Endothelial cell of umbilical vein (primary cell): ENCODE data around the gene TSPAN18. TPM values are rescaled to one million over a fixed set of nuclear protein-coding genes. Genes with fewer than 3 reads are reported as not detected.

ENCODE experiments used
- BruUV-seq: library from RNA; stranded (reverse); fragments of 400-500 nt; replicated peaks from 2 replicates; lab custom pipeline; 2021; lab: Mats Ljungman, UMichigan
- CTCF ChIA-PET: fragments of 300-600, 350-600 bp; sonication (Branson Sonifier 250); formaldehyde crosslinking; loops from one replicate; lab custom pipeline; 2021; ENCODE audit warnings: antibody characterized with exemption, inconsistent platforms; lab: Charles Lee
- POLR2A ChIA-PET: fragments of 300-600, 350-600 bp; sonication (Branson Sonifier 250); formaldehyde crosslinking; loops from one replicate; lab custom pipeline; 2021; ENCODE audit warnings: antibody characterized with exemption, inconsistent platforms; lab: Charles Lee
- DNase-seq: peaks from one replicate; pipeline ENCODE4 v3.0.0-alpha.2; 2011; ENCODE audit warnings: low read depth, low spot score
- FAIRE-seq: peaks from 2 replicates; lab custom pipeline; 2011; peaks lifted over from hg19 to GRCh38; lab: Jason Lieb, UNC
- H2AFZ ChIP-seq: 2 replicates; pipeline ENCODE4 v1.6.0; 2012; ENCODE audit warnings: low read depth, low read length, control low read depth, inconsistent platforms
- H3K27ac ChIP-seq: 2 replicates; pipeline ENCODE4 v1.5.1; 2011; ENCODE audit warnings: low read depth, mild to moderate bottlenecking, control low read depth, low read length, moderate library complexity; ENCODE audit not compliant: insufficient read depth
- H3K27me3 ChIP-seq, 2 experiments: 2 replicates each; pipeline versions ENCODE4 v1.6.0 to v1.6.1; 2011; ENCODE audit warnings: low read length in 2 of 2, mixed read lengths in 1 of 2; ENCODE audit not compliant: control insufficient read depth in 2 of 2, insufficient read depth in 2 of 2
- H3K36me3 ChIP-seq, 2 experiments: 2 replicates in 1 of 2; 3 replicates in 1 of 2; pipeline ENCODE4 v1.5.1; 2011; ENCODE audit warnings: low read length in 2 of 2, mild to moderate bottlenecking in 1 of 2, moderate library complexity in 1 of 2; ENCODE audit not compliant: control insufficient read depth in 2 of 2, insufficient read depth in 2 of 2; ENCODE audit errors: extremely low read depth in 1 of 2
- H3K4me1 ChIP-seq: 3 replicates; pipeline ENCODE4 v1.5.1; 2011; ENCODE audit warnings: mild to moderate bottlenecking, low read length; ENCODE audit not compliant: control insufficient read depth, insufficient read depth; ENCODE audit errors: extremely low read depth
- H3K4me2 ChIP-seq: 2 replicates; pipeline ENCODE4 v1.6.1; 2011; ENCODE audit warnings: low read length, control low read depth, mixed read lengths; ENCODE audit not compliant: insufficient read depth
- H3K4me3 ChIP-seq, 3 experiments: fragments of 200-600 bp in 1 of 3; sonication (generic), shearing (Covaris generic) in 1 of 3; replicated peaks in 1 of 3; 2 replicates each; pipeline ENCODE4 v1.5.1; 2011 to 2016; ENCODE audit warnings: control low read depth in 3 of 3, low read length in 3 of 3, mild to moderate bottlenecking in 2 of 3, inconsistent platforms in 1 of 3, low read depth in 1 of 3, moderate library complexity in 1 of 3; ENCODE audit not compliant: insufficient read depth in 1 of 3
- H3K79me2 ChIP-seq: 2 replicates; pipeline ENCODE4 v1.6.0; 2012; ENCODE audit warnings: low read length, inconsistent platforms; ENCODE audit not compliant: control insufficient read depth, insufficient read depth
- H3K9ac ChIP-seq: replicated peaks from 2 replicates; pipeline ENCODE3; 2011; ENCODE audit warnings: low read length, control low read depth; ENCODE audit not compliant: insufficient read depth; ENCODE audit errors: extremely low read depth
- H3K9me1 ChIP-seq: replicated peaks from 3 replicates; pipeline ENCODE4 v1.6.0; 2011; ENCODE audit warnings: mild to moderate bottlenecking, low read length; ENCODE audit not compliant: control insufficient read depth, insufficient read depth; ENCODE audit errors: extremely low read depth
- H3K9me3 ChIP-seq: replicated peaks from 2 replicates; pipeline ENCODE4 v1.5.1; 2012; ENCODE audit warnings: low read length, inconsistent platforms; ENCODE audit not compliant: control insufficient read depth, insufficient read depth
- H4K20me1 ChIP-seq: replicated peaks from 2 replicates; pipeline ENCODE3; 2011; ENCODE audit warnings: mild to moderate bottlenecking, low read length; ENCODE audit not compliant: control insufficient read depth, insufficient read depth; ENCODE audit errors: extremely low read depth
- EZH2 ChIP-seq: IDR thresholded peaks from 2 replicates; pipeline ENCODE4 v1.6.1; 2012; ENCODE audit warnings: borderline replicate concordance, low read depth, mild to moderate bottlenecking, moderate library complexity, low read length, inconsistent platforms; ENCODE audit not compliant: severe bottlenecking
- FOS ChIP-seq: IDR thresholded peaks from 2 replicates; pipeline ENCODE4 v1.6.1; 2011; ENCODE audit warnings: mild to moderate bottlenecking, low read length, moderate library complexity, borderline replicate concordance; ENCODE audit not compliant: insufficient read depth
- GATA2 ChIP-seq: IDR thresholded peaks from 2 replicates; pipeline ENCODE4 v1.7.0; 2011; ENCODE audit warnings: low read depth, mild to moderate bottlenecking, moderate library complexity, mixed read lengths, low read length; ENCODE audit not compliant: insufficient read length, insufficient read depth
- JUN ChIP-seq: IDR thresholded peaks from 2 replicates; pipeline ENCODE4 v1.6.1; 2011; ENCODE audit warnings: borderline replicate concordance, low read depth; ENCODE audit not compliant: insufficient read length, insufficient read depth
- MYC ChIP-seq: IDR thresholded peaks from one replicate; pipeline ENCODE4 v1.6.1; 2011; ENCODE audit warnings: mild to moderate bottlenecking, low read depth, low read length
- POLR2A ChIP-seq: IDR thresholded peaks from 2 replicates; pipeline ENCODE4 v1.6.1; 2012; ENCODE audit warnings: low read depth, mild to moderate bottlenecking, control low read depth, low read length
- POLR2AphosphoS5 ChIP-seq: IDR thresholded peaks from 2 replicates; pipeline ENCODE4 v1.6.1; 2012; ENCODE audit warnings: low read depth, mild to moderate bottlenecking, control low read depth, low read length, moderate library complexity; ENCODE audit not compliant: insufficient read depth
- dilution Hi-C: fragments of 300-500 bp; cut with MboI; formaldehyde crosslinking; loops from one replicate; pipeline ENCODE4 v1.15.0; 2019; ENCODE audit warnings: low sequenced_read_pairs; ENCODE audit not compliant: extremely low pct_ligation_motif_present
- intact Hi-C: fragments of 100-400 bp; cut with micrococcal nuclease; formaldehyde crosslinking; loops from one replicate; pipeline ENCODE4 v1.10.0; 2022
- polyA plus RNA-seq, 4 experiments: library from polyadenylated mRNA; depleted of rRNA in 3 of 4; stranded (reverse) in 3 of 4; unstranded in 1 of 4; fragments of >200 nt; gene quantifications; 2 replicates each; pipeline versions ENCODE4 v1.2.1 to v1.2.3, GENCODE V29; 2011 to 2012; ENCODE audit warnings: missing spikeins in 1 of 4
- total RNA-seq: library from RNA; stranded (reverse); gene quantifications from 2 replicates; pipeline ENCODE4 v1.2.3, GENCODE V29; 2021
- TF ChIP-seq, protein P1 (sequence below): IDR thresholded peaks from 2 replicates; pipeline ENCODE4 v1.6.1; 2011; ENCODE audit not compliant: insufficient read depth, insufficient read length
- TF ChIP-seq, protein P2 (sequence below), 2 donors: IDR thresholded peaks; 1 replicate in 1 of 2; 2 replicates in 1 of 2; pipeline ENCODE4 v1.5.1; 2011; ENCODE audit warnings: low read length in 2 of 2, mild to moderate bottlenecking in 2 of 2, moderate library complexity in 2 of 2, control low read depth in 1 of 2, inconsistent platforms in 1 of 2, low read depth in 1 of 2; ENCODE audit not compliant: insufficient read depth in 1 of 2; ENCODE audit errors: extremely low read depth in 1 of 2

Gene TSPAN18
- total and polyA plus RNA-seq, 2 donors (not counting 3 experiments of a cell fraction or from before 2014, with no cell fraction given): 32.2 to 118 TPM

DNA sequence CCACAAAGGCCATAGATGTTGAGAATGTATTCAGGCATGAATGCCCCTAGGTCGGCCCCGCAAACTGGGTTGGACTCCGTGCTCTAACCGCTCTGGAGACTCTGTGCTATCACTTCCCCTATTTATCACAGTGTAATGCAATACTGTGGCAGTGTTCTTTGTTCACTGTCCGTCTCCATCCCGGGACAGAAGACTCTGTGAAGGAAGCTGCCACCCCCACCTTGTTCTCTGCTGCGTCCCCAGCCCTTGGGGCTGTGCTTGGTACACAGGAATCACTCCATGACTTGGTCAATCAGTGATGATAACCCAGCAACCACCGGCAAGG is 57.6 kb downstream of the TSPAN18 start:
- Histone ChIP-seq H4K20me1 (no peaks in the 10 kb centered on the region), H2AFZ (no peak overlapping the region), H3K4me1 (peaks cover 8% of the 10 kb centered on the region), H3K27ac (no peak overlapping the region), H3K9me3 (no peaks in the 10 kb centered on the region), H3K4me2 (no peak overlapping the region), H3K9me1 (no peaks in the 10 kb centered on the region), H3K36me3 (peaks cover 0 to 2% of the 10 kb centered on the region in 2 experiments), H3K9ac (no peak overlapping the region), H3K4me3 (no peak overlapping the region), H3K79me2 (no peaks in the 10 kb centered on the region), H3K27me3 (no peaks in the 10 kb centered on the region)
- dilution Hi-C loops: no loop called here
- TF ChIP-seq GATA2 (no peak), FOS (no peak), MYC (no peak), EZH2 (no peak), POLR2A (no peak), JUN (no peak), POLR2AphosphoS5 (no peak)
- TF ChIP-seq, protein P1, sequence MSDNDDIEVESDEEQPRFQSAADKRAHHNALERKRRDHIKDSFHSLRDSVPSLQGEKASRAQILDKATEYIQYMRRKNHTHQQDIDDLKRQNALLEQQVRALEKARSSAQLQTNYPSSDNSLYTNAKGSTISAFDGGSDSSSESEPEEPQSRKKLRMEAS: no peak
- TF ChIP-seq, protein P2, sequence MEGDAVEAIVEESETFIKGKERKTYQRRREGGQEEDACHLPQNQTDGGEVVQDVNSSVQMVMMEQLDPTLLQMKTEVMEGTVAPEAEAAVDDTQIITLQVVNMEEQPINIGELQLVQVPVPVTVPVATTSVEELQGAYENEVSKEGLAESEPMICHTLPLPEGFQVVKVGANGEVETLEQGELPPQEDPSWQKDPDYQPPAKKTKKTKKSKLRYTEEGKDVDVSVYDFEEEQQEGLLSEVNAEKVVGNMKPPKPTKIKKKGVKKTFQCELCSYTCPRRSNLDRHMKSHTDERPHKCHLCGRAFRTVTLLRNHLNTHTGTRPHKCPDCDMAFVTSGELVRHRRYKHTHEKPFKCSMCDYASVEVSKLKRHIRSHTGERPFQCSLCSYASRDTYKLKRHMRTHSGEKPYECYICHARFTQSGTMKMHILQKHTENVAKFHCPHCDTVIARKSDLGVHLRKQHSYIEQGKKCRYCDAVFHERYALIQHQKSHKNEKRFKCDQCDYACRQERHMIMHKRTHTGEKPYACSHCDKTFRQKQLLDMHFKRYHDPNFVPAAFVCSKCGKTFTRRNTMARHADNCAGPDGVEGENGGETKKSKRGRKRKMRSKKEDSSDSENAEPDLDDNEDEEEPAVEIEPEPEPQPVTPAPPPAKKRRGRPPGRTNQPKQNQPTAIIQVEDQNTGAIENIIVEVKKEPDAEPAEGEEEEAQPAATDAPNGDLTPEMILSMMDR (IDR thresholded peaks at IDR 0.05; ENCODE audit: extremely low read depth in 1 of 2, insufficient read depth in 1 of 2, low read depth in 1 of 2, low read length in 2 of 2): no peak
- DNase-seq (no peak), FAIRE-seq (no peak)
- POLR2A ChIA-PET: no interaction called here
- CTCF ChIA-PET: interaction anchor here (1.8 kb wide), 1 partner anchor 10 kb away, joined by 4 read pairs; no protein-coding TSS in a partner anchor
- intact Hi-C loops: no loop called here
- no TSS peak for BruUV-seq
